Superior temporal gyrus (tissue), 1 donor: ENCODE data around the gene MARVELD1.

ENCODE experiments used
- DNase-seq: peaks from one replicate; pipeline ENCODE4 v3.0.0-alpha.2; 2016; ENCODE audit errors: extremely low spot score

Gene MARVELD1

DNA sequence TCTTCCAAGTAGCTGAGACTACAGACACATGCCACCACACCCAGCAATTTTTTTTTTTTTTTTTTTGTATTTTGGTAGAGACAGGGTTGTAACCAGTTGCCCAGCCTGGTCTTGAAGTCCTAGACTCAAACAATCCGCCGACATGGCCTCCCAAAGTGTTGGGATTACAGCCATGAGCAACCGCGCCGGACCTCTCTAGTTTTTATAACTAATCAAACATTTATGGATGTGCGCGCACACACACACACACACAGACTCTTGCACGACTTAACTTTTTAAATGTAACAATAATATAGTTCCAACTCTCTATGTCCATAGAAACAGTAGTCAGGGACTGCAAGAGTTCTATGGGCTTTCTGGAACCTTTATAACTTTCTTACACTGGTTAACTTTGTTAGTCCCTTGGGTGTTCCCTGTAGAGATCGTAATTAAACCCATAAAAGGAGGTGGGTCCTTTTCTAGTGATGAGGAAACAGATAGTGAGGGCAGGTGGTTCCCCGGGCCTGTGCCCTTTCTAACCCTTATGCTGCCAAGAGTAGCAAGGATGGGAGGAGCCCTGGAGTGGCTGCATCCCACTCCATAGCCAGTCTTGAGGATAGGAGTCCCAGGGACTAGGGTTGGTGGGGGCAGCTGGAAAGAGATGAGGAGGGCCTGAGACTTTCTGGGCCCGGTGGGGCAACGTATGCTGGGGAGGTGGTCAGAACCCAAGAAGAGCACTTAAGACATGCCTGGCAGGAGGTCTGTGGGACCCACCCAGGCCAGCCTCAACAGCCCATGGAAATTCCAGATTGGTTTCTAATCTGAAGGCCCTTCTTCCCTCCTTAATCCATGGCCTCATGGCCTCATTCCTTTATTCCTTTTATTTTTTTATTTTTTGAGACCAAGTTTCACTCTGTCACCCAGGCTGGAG is 8.6 kb downstream of the MARVELD1 start:
- no peak for DNase-seq

DNA sequence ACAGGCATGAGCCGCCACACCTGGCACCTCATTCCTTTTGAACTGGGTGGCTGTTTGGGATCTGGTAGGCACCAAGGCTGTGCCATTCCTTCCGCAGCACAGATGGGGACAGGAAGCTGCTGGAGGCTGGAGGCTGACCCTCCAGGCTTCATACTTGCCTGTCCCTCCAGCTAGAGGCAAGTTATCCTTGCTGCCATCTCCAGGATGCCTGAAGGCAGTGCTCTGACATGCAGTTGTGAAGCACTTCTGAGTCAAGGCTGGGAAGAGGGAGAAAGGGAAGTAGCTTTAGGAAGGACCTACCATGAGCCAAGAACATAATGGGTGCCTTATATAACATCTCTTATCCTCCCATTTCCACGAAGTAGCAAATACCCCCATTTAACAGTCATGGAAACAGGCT is 9.5 kb downstream of the MARVELD1 start:
- no peak for DNase-seq

DNA sequence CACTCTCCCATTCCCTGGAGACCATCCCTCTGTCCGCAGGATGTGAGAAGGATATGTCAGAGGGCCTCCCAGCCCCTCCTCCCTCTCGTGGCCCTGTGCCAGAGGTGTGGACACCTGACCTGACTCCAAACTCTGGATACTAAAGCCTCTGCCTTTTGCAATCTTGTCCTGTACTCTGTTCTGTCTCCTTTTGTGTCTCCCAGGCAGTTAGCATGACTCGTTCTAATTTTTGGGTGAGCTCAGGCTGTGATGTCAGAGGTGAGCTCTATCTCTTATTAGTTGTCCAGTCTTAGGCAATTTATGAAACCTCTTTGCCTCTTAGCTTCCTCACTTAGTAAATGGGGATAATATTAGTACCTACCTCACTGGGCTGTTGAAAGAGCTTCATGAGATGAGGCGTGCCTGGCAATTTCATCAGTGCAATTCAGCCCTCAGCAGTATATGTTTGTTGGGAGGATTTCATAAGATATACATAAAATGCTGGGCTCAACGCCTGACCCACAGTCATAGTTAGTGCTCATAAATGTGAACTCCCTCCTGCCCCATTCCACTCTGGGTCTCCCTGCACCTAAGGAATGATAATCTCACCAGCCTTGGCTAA is 10.9 kb downstream of the MARVELD1 start:
- no peak for DNase-seq

DNA sequence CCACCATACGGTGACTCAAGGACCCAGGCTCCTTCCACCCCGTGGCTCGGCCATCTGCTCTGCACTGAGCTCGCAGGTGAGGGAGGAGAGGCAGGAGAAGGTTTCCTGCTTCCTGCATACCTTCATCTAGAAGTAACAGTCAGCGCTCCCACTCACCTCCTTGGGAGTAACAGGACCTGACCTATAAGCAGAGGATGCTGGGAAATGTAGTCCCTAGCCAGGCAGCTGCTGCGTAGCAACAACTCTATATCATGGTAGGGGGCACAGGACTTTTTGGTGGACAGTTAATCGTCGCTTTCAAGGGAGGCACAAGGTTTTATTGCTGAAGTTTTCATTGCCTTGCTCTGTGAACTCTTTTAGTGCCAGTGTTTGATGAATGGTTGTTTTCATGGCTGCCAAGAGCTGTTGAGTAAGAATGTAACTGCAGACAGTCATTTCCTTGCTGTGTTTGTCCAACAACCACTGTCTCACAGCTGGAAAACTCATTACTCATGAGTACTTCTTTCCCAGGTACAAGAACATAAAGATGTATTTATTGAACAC is 13.2 kb downstream of the MARVELD1 start:
- no peak for DNase-seq

DNA sequence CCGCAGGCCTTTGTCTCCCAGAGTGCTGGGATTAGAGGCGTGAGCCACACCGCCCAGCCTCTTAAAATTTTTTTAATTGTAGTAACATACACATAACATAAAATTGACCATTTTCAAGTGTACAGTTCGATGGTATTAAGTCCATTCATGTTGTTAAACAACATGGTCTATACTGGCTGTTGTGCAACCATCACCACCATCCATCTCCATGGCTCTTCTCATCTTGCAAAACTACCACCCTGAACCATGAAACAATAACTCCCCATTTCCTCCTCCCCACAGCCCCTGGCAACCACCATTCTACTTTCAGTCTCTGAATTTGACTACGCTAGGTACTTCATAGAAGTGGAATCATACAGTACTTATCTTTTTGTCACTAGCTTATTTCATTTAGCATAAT is 15.5 kb downstream of the MARVELD1 start:
- DNase-seq = no peak

DNA sequence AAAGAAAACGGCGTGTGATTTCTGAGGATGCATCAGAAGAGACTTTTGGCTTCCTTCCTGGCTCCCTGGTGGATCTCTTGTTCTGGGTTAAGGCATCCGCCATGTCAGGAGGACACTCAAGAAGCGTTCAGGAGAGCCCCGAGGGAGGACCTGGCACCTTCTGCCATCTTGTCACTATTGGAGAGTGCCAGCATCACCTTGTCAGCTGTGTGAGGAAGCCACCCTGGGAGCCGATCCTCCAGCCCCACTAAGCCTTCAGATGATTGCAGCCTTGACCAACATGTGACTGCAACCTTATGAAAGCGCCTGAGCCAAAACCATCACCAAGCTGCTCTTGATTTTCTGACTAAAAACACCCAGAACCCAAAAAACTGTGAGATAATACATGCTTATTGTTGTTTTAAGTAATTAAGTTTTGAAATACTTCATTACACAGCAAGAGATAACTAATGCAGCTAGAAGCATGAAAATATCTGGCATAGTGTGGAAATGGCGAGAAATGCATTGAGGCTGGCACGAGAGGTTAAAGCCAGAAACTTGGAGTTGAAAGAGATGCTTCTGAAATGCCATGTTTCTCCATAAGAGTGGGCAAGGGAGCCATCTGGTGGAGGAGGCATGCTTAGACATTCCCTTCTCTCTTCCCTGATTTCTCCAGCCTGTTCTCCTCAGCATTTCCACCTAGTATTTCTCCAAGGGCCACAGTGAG is 18.0 kb downstream of the MARVELD1 start:
- DNase-seq = peak; percentile 95

DNA sequence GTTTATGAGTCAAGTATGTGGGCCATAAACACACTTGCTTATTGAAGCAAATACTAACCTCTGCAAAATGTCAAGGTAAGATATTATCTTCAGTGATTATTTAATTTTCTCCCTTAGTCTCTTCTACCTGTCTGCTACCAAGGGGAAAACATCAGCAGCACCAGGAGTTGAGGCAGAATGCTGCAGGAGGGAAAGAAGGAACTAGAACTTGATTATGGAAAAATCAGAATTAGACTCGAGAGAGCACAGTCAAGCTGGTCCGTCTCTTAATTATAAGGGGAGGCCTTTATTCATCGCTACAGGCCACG is 18.5 kb downstream of the MARVELD1 start:
- DNase-seq = no peak

DNA sequence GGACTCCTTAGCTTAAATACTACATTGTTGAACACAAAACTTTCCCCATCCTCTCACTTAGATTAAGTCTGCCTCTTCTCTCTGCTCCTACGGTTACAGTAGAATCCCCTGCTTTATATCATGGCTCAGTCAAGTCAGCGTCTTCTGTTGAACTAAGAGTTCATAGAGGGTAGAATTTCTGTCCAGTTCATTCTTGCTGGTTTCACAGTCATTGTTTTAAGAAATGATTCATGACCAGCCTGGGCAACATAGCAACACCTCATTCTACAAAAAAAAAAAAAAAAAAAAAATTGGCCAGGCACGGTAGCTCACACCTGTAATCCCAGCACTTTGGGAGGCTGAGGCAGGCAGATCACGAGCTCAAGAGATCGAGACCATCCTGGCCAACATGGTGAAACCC is 19.7 kb downstream of the MARVELD1 start:
- DNase-seq = no peak

DNA sequence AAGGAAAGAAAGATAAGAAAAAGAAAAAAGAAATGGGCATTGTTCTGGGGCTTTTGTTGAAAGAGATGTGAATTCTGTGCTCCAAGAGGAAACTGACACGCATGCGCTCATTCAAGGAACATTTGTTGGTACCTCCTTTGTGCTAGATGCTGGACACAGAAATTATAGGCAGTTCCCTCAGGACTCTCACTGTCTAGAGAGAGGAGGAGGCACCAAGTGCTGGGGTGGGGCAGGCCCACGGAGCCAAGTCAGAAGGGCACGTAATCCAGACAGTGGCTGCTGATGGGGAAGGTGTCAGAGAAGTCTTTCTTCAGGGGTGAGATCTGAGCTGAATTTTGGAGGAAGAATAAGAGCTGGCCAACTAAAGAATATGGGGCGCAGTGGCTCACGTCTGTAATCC is 20.5 kb downstream of the MARVELD1 start:
- DNase-seq = no peak

DNA sequence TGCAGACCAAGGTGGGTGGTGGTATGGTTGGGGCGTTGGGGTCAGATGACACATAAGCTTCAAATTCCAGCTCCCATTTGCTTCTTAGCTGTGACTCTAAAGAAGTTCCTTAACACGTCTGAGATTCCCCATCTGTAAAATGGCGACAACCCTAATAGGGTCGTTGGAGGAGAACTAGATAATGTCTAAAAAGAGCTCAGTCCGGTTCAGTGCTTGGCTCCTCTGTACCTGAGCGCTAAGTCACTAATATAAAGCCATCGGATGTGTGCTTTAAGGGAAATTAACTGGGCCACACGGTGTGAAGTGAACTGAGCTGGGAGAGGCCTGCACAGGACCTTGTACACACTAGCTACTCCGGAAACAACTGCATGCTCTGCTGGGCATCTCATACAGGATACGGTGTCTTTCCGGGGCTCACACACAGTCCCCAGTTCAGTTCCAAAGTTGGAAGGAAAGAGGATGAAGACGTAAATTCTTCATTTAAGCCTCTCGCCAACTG is 22.9 kb downstream of the MARVELD1 start:
- no peak for DNase-seq

DNA sequence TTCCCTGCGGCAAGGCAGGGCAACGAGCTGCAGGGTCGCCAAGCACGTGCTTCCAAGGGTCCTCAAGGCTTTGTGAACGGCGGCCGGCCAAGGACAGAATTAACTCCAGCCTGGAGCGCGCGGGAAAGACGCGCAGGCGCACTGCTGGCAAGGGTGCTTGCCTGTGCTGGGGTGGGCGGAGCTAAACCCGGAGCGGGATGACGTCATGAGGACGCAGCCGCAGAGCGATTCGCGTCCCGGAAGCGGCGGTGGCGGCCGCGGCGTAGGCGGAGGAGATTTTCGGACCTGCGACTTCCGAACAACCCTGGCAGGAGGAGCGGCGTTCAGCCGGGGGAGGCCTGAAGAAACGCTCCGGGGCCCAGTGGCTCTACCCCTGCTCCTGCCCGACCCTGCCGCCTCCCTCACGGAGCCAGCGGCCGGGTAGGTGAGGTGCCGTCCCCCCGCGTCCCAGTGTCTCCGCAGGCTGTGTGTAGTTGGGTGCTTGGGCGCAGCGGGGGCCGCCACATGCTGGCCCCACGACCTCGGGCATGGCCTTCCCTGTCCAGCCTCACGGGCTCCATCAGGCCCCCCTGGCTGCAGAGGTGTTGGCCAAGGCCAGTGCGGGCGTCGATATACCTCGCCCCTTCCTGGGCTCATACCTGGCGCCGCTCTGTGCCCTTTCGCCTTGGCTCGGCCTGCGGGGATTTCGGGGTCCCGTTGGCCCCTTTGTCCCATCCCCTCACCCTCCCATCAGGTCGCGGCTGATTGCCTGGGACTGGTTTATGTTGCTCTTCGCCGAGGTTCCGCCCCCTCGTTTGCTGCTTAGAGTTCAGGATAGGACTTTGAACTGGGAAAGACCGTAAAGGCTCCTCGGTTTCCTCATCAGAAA is 23.6 kb downstream of the MARVELD1 start, which contains the start of gene ZFYVE27:
TSS of gene ZFYVE27 (plus strand) at position 227 of the 868 bp plus-strand sequence. CDS start 1,350 bp downstream, outside the sequence.
- DNase-seq = peak; percentile 95

DNA sequence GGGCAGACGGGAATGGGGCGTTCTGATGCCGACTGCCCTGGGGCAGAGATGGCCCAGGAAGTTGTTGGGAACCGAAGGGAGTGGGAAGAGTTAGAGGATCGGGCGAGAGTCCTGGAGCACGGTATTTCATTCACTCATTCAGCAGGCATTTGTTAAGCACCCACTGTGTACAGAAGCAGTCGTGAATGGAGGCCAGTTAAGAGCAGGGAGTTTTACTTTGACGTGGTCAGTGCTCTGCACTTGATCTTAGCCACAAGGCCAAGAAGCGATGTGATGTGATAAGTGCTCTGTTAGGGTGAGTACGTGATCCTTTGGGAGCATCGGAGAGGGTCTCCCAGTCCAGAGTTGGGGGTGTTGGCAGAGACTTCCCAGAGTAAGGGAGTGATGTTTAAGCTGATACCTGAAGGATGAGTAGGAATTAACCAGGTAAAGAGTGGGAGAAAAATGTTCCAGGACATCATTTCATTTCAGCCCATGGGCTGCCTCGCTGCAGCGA is 24.3 kb downstream of the MARVELD1 start:
- DNase-seq = no peak

DNA sequence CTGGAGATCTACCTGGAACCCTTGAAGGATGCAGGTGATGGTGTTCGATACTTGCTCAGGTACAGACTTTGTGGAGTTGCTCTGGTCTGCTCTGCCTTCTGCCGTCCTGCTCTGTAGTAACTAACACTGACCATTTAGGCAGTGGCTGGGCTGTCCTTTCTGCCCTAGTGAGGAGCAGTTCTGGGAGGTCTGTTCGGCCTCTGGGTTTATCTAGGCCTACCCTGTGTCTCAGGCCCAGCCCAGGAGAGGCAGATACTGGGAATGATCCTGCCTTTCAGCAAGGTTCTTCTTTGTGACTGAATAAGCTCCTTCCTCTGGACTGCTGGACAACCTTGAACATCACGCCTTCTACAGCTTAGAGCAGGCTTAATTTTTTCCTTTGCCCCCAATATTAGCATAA is 25.1 kb downstream of the MARVELD1 start:
- DNase-seq = no peak

DNA sequence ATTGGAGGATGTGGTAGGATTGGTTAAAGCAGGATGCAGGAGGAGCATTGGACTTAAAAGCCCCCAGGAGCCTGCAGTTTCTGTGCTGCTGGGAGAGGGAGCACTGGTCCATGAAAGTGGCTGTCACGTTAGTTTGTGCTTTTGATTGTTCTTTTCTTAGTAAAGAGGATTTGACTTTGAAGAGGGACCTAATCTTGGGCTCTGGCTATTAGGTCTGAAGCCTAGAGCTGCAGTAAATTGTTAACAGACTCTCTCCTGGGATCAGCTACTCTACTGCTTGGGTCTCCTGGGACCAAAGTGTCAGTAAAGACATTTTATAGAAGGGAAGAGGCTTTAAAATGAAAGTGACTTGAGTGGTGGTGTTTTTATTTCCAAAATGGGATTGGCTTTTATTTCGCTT is 27.1 kb downstream of the MARVELD1 start:
- no peak for DNase-seq

DNA sequence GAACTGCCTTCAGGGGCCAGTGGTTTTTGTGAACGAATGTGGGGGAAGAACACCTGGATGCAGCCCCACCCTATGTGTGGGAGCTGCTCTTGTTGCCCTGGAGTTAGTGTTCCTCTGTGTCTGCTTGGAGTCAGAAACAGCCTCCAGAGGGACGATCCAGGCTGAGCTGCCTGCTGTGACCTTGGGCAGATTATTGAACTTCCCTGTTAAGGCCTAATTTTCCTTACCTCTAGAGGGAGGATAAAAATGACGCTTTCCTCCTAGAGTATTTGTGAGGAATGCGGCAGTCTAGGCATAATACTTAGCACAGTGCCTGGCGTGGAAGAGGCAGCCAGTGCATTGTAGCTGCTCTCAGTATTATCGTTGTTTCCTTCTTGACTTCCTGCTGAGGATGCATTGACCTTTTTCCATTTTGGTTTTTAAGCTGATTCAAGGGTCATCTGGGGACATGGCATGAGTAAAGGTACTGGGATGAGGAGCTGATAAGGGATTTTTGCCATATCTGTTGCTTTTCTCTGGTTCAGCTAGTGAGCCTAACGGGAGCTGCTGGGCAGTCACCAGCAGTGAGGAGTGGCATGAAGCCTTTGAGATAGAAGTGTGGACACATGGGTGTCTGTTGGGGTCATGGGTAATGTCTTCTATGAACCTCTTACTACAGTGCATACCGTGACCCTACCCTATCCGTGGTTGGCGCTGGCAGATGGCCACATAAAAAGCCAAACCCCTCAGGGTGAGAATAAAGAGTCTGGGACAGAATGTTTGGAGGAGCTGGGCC is 29.8 kb downstream of the MARVELD1 start:
- no peak for DNase-seq

DNA sequence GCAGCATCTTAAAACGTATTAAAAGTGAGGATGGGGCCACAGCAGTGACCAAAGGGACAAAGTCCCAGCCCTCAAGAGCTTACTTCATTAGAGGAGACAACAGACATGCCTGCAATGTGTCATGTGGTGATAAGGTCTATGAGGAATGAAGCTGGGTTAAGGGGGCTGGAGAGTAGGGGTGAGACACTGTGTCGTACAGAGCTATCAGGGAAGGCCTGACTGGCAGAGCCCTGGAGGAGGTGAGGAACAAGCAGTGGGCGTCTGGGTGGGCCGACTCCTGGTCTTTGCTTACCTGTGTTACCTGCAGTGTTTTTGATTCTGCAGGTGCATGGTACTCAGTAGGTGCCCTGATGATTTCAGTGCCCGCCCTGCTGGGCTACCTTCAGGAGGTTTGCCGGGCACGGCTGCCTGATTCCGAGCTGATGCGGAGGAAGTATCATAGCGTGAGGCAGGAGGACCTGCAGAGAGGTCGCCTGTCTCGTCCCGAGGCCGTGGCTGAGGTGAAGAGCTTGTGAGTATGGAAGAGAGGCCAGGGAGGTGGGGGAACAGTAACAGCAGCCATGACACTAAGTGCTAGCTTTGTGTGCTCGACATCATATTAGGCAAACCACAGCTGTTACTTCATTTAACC is 31.0 kb downstream of the MARVELD1 start:
- no peak for DNase-seq

DNA sequence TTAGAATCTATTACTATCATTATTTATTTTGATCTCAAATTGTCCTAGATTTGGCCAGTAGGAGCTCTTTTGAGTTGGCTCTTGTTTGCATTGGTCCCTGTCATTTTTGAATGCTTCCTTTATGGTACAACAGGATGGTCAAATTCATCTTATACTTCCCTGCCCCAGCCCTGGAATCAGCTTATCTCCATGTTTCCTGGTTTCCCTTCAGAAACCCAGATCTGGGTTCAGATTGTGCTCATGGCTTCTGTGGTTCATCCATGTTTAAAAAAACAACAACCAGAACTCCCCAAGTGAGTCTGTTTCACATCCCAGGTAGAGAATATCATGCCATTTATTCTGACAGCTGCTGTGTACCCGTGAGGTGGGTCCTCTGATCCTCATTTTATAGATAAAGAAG is 34.0 kb downstream of the MARVELD1 start:
- no peak for DNase-seq

DNA sequence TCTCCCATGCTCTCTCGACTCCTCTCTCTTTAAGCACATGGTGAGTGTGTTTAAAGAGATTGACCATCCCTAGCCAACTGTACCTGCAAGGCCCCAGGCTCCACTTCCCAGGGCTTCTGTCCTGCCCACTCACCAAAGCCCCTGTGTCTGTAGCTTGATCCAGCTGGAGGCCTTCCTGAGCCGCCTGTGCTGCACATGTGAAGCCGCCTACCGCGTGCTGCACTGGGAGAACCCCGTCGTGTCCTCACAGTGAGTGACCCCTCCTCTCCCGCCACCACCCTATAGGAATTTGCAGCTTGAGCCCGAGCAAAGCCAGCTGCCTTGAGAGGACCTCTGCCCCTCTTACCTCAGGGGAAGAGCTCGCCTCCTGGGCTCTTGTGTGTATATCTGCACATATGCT is 34.6 kb downstream of the MARVELD1 start:
- DNase-seq = no peak

DNA sequence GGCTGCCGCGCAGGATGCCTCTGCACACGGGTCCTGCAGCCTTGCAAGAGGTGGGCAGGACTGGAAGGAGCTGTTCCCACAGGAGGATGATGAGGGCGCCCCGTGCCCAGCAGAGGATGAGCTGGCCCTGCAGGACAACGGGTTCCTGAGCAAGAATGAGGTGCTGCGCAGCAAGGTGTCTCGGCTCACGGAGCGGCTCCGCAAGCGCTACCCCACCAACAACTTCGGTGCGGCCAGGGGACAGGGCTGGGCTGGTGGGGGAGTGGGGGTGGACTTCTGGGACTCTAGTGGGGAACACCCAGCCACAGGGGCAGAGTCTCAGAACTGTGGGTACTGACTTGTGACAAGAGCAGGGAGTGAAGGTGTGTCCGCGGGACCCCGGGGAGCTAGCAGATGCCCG is 39.4 kb downstream of the MARVELD1 start:
- no peak for DNase-seq

DNA sequence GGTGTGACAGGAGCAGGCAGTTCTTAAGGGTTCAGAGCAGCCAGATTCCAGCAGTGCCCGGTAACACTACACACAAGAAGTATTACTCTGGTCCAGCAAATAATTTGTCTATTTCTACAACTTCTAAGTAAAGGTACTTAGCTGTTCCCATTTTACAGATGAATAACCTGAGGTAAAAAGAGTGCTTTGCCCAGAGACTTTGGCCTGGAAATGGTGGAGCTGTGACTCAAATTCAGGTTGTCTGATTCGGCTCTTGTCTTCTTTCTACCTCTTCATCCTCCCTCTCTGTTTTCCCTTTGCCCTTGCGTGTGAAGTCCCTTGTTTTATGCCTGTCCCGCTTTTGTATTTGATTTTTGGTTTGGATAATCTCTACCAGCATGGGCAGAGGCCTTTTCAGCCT is 41.2 kb downstream of the MARVELD1 start:
- DNase-seq = no peak
